Prostate gland (tissue), 2 donors: ENCODE results near the gene SEC24D. TPM values are rescaled to one million over a fixed set of nuclear protein-coding genes. Genes with fewer than 3 reads are reported as not detected.

Source experiments
- DNase-seq: peaks from one replicate; pipeline ENCODE4 v3.0.0-alpha.2; 2019; ENCODE audit warnings: low spot score
- H3K27ac ChIP-seq, 2 donors: fragments of 200-600 bp; sonication (generic); 2 replicates each; pipeline ENCODE4 v1.5.1; 2017 to 2019
- H3K27me3 ChIP-seq: fragments of 200-600 bp; sonication (generic); replicated peaks from 2 replicates; pipeline ENCODE4 v1.5.1; 2019; ENCODE audit not compliant: insufficient read depth
- H3K36me3 ChIP-seq, 2 donors: fragments of 200-600 bp; sonication (generic); 1 replicate in 1 of 2; 2 replicates in 1 of 2; pipeline versions ENCODE4 v1.5.1 to v1.8.1; 2017 to 2019
- H3K4me1 ChIP-seq: fragments of 200-600 bp; sonication (generic); replicated peaks from 2 replicates; pipeline ENCODE4 v1.5.1; 2019
- H3K4me3 ChIP-seq, 2 donors: fragments of 200-600 bp; sonication (generic); 2 replicates each; pipeline ENCODE4 v1.5.1; 2017 to 2019
- H3K9me3 ChIP-seq: fragments of 200-600 bp; sonication (generic); 2 replicates; pipeline ENCODE4 v1.5.1; 2017
- POLR2A ChIP-seq: fragments of 450-650 bp; IDR thresholded peaks from one replicate; pipeline ENCODE4 v1.6.1; 2016; ENCODE audit warnings: antibody characterized with exemption, mild to moderate bottlenecking
- POLR2AphosphoS5 ChIP-seq: sonication (generic); formaldehyde crosslinking; IDR thresholded peaks from one replicate; pipeline ENCODE4 v1.6.1; 2017; ENCODE audit warnings: antibody characterized with exemption
- WGBS: methylation state at CpG from one replicate; pipeline ENCODE4 v1.1.5; 2018; 5-methylcytosine and 5-hydroxymethylcytosine counted together
- intact Hi-C: fragments of 100-400 bp; cut with DNase I; formaldehyde crosslinking; loops from one replicate; pipeline ENCODE4 v1.14.2; 2022
- total RNA-seq, 2 donors: library from RNA; depleted of rRNA; stranded (reverse); fragments of >200 nt; gene quantifications; one replicate each; pipeline ENCODE4 v1.1.0, GENCODE V29; 2016
- TF ChIP-seq, protein P1 (sequence below), 4 experiments: fragments of 200-600 bp in 2 of 4; fragments of 450-650 bp in 2 of 4; sonication (generic) in 2 of 4; IDR thresholded peaks; 1 replicate in 3 of 4; 2 replicates in 1 of 4; pipeline ENCODE4 v1.5.1; 2016 to 2019; ENCODE audit warnings: antibody characterized with exemption in 4 of 4, mild to moderate bottlenecking in 2 of 4, moderate library complexity in 2 of 4

SEC24D gene
- total RNA-seq, 2 donors from 2014 or later: 31.5 to 34.9 TPM

GRCh38 chr4:118683513-118683912 lies 152.4 kb downstream of the SEC24D start:
- TF ChIP-seq, protein P1, sequence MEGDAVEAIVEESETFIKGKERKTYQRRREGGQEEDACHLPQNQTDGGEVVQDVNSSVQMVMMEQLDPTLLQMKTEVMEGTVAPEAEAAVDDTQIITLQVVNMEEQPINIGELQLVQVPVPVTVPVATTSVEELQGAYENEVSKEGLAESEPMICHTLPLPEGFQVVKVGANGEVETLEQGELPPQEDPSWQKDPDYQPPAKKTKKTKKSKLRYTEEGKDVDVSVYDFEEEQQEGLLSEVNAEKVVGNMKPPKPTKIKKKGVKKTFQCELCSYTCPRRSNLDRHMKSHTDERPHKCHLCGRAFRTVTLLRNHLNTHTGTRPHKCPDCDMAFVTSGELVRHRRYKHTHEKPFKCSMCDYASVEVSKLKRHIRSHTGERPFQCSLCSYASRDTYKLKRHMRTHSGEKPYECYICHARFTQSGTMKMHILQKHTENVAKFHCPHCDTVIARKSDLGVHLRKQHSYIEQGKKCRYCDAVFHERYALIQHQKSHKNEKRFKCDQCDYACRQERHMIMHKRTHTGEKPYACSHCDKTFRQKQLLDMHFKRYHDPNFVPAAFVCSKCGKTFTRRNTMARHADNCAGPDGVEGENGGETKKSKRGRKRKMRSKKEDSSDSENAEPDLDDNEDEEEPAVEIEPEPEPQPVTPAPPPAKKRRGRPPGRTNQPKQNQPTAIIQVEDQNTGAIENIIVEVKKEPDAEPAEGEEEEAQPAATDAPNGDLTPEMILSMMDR (IDR thresholded peaks at IDR 0.05): no peak
- TF ChIP-seq POLR2AphosphoS5 (no peak), POLR2A (no peak)
- Histone ChIP-seq H3K4me3 (no peak overlapping the region), H3K27me3 (no peaks in the 10 kb centered on the region), H3K9me3 (no peaks in the 10 kb centered on the region), H3K36me3 (no peaks in the 10 kb centered on the region), H3K27ac (no peak overlapping the region), H3K4me1 (no peaks in the 10 kb centered on the region)
- intact Hi-C loops: no loop called here
- no peak for DNase-seq
- 20% methylated on average over 2 of the region's 2 CpGs for WGBS

DNA sequence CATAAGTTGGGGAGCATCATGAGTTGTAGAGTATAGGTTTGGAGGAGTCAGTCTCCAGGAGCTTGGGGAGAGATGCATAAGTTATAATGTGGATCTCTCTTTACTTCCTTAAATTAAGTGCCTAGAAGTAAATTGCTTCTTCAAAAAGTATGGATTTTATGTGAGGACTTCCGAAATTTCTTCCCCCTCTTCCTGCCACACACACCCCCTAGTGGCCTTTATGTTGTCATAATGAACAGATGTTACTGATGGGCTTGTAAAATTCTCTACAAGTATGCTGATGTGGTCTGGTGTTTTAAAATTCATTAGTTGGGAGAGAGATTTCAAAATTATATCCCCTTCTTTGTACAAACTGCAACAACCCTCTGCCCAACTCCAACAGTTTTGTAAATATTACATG lies 153.0 kb downstream of the SEC24D start:
- no peaks in the 10 kb centered on the region for H3K9me3 ChIP-seq

GRCh38 chr4:118680808-118681207 lies 155.1 kb downstream of the SEC24D start:
- no peaks in the 10 kb centered on the region for H3K27me3 ChIP-seq
- TF ChIP-seq, protein P1 (IDR thresholded peaks at IDR 0.05): no peak
- 67% methylated on average over 1 of the region's 1 CpG for WGBS
- H3K36me3 ChIP-seq: no peaks in the 10 kb centered on the region
- H3K9me3 ChIP-seq: no peaks in the 10 kb centered on the region
- no peak overlapping the region for H3K4me3 ChIP-seq
- intact Hi-C loops: no loop called here
- DNase-seq: no peak
- H3K4me1 ChIP-seq: no peaks in the 10 kb centered on the region
- H3K27ac ChIP-seq: no peak overlapping the region

More for the DNA sequence above, 153.0 kb downstream of the SEC24D start:
- Histone ChIP-seq H3K36me3 (no peaks in the 10 kb centered on the region), H3K27ac (no peak overlapping the region), H3K27me3 (no peaks in the 10 kb centered on the region), H3K4me3 (no peak overlapping the region), H3K4me1 (no peaks in the 10 kb centered on the region)
- DNase-seq: no peak
- 37% methylated on average over 1 of the region's 1 CpG for WGBS
- TF ChIP-seq, protein P1 (IDR thresholded peaks at IDR 0.05): peak in 2 of 4 experiments; percentile 7 to 20
- TF ChIP-seq POLR2AphosphoS5: no peak
- intact Hi-C loops: no loop called here

- intact Hi-C loops: no loop called here
- Histone ChIP-seq H3K9me3 (no peaks in the 10 kb centered on the region), H3K4me1 (no peaks in the 10 kb centered on the region), H3K27me3 (no peaks in the 10 kb centered on the region), H3K36me3 (no peaks in the 10 kb centered on the region), H3K27ac (no peak overlapping the region), H3K4me3 (no peak overlapping the region)
- DNase-seq: no peak
- TF ChIP-seq, protein P1 (IDR thresholded peaks at IDR 0.05): no peak
- TF ChIP-seq POLR2AphosphoS5 (no peak), POLR2A (no peak)
- WGBS: 70% methylated on average over 2 of the region's 2 CpGs
Measured at GRCh38 chr4:118676128-118676527, 159.8 kb downstream of the SEC24D start.

Other genes with a start within 250 kb of the SEC24D start
- gene METTL14, start 150.7 kb downstream of the SEC24D start, total RNA-seq: 10 to 100 TPM; 34.7 to 38.1 TPM
- 100 to 1,000 TPM; 131 to 181 TPM for gene SYNPO2, start 52.7 kb upstream of the SEC24D start, total RNA-seq